B cell (primary cell): ENCODE data around the gene FBF1. TPM values are rescaled to one million over a fixed set of nuclear protein-coding genes. Genes with fewer than 3 reads are reported as not detected.

Experiments used
- ATAC-seq: fragments of 200-7000 bp; cut with Tn5 transposase; one replicate; pipeline ENCODE4 v1.10.0; 2021; ENCODE audit warnings: low read depth, mild to moderate bottlenecking, moderate number of reproducible peaks, moderate library complexity
- CTCF ChIA-PET: fragments of 350-600 bp; sonication (Branson Sonifier 250); formaldehyde crosslinking; loops from one replicate; lab custom pipeline; 2021; ENCODE audit warnings: antibody characterized with exemption, inconsistent platforms; lab: Charles Lee
- POLR2A ChIA-PET: fragments of 350-600 bp; sonication (Branson Sonifier 250); formaldehyde crosslinking; loops from one replicate; lab custom pipeline; 2021; ENCODE audit warnings: antibody characterized with exemption; lab: Charles Lee
- DNase-seq: peaks from one replicate; pipeline ENCODE4 v3.0.0; 2013
- H2AFZ ChIP-seq: 2 replicates; pipeline ENCODE4 v1.6.1; 2012; ENCODE audit warnings: mild to moderate bottlenecking, low read depth, low read length; ENCODE audit not compliant: insufficient read depth, poor library complexity, severe bottlenecking
- H3K27ac ChIP-seq, 2 donors: 1 replicate in 1 of 2; 2 replicates in 1 of 2; pipeline ENCODE4 v1.5.1; 2012 to 2013; ENCODE audit warnings: low read length in 2 of 2, mild to moderate bottlenecking in 2 of 2, moderate library complexity in 1 of 2
- H3K27me3 ChIP-seq, 4 experiments: fragments of 200-600 bp in 1 of 4; sonication (generic) in 1 of 4; replicated peaks in 1 of 4; 1 replicate in 2 of 4; 2 replicates in 2 of 4; pipeline versions ENCODE4 v1.6.1 to v1.7.0; 2013 to 2016; ENCODE audit warnings: low read length in 3 of 4, mild to moderate bottlenecking in 2 of 4, mixed read lengths in 1 of 4, moderate library complexity in 1 of 4; ENCODE audit not compliant: insufficient read depth in 4 of 4, control insufficient read depth in 3 of 4; ENCODE audit errors: control extremely low read depth in 1 of 4
- H3K36me3 ChIP-seq, 2 experiments: replicated peaks in 1 of 2; 1 replicate in 1 of 2; 2 replicates in 1 of 2; pipeline versions ENCODE4 v1.6.1 to v1.7.1; 2013; ENCODE audit warnings: low read length in 1 of 2; ENCODE audit not compliant: insufficient read depth in 2 of 2, control insufficient read depth in 1 of 2; ENCODE audit errors: control extremely low read depth in 1 of 2, extremely low read depth in 1 of 2
- H3K4me1 ChIP-seq, 2 donors: fragments of 200-600 bp in 1 of 2; sonication (generic) in 1 of 2; 1 replicate in 1 of 2; 2 replicates in 1 of 2; pipeline versions ENCODE4 v1.5.1 to v1.6.1; 2013 to 2017; ENCODE audit warnings: low read length in 2 of 2; ENCODE audit not compliant: control insufficient read depth in 2 of 2, insufficient read depth in 2 of 2
- H3K4me2 ChIP-seq: replicated peaks from 2 replicates; pipeline ENCODE3; 2012; ENCODE audit warnings: mild to moderate bottlenecking, low read depth, low read length; ENCODE audit not compliant: poor library complexity, severe bottlenecking
- H3K4me3 ChIP-seq, 5 experiments: fragments of 200-600 bp in 1 of 5; sonication (generic) in 1 of 5; 1 replicate in 3 of 5; 2 replicates in 2 of 5; pipeline versions ENCODE4 v1.5.1 to v1.7.0; 2011 to 2016; ENCODE audit warnings: low read length in 4 of 5, mild to moderate bottlenecking in 4 of 5, low read depth in 2 of 5, control low read depth in 1 of 5, moderate library complexity in 1 of 5; ENCODE audit not compliant: insufficient read depth in 1 of 5; ENCODE audit errors: control extremely low read depth in 1 of 5, extremely low read depth in 1 of 5
- H3K79me2 ChIP-seq: fragments of 200-600 bp; sonication (generic); one replicate; pipeline ENCODE4 v1.6.0; 2016; ENCODE audit warnings: low read length; ENCODE audit not compliant: control insufficient read depth, insufficient read depth
- H3K9ac ChIP-seq: fragments of 200-600 bp; sonication (generic); 2 replicates; pipeline ENCODE4 v1.6.1; 2017; ENCODE audit warnings: mild to moderate bottlenecking, low read length, moderate library complexity
- H3K9me3 ChIP-seq, 3 donors: one replicate each; pipeline versions ENCODE4 v1.6.1 to v1.7.1; 2013; ENCODE audit warnings: low read length in 2 of 3; ENCODE audit not compliant: control insufficient read depth in 2 of 3, insufficient read depth in 1 of 3; ENCODE audit errors: control extremely low read depth in 1 of 3
- H4K20me1 ChIP-seq: 2 replicates; pipeline ENCODE4 v1.6.0; 2012; ENCODE audit warnings: mild to moderate bottlenecking, low read length; ENCODE audit not compliant: insufficient read depth, control insufficient read depth, poor library complexity, severe bottlenecking
- H3K27ac Mint-ChIP-seq: one replicate; pipeline ENCODE4 v1.8.0; 2021; ENCODE audit warnings: mixed read lengths
- H3K27me3 Mint-ChIP-seq: one replicate; pipeline ENCODE4 v1.8.0; 2021; ENCODE audit warnings: mixed read lengths
- H3K4me1 Mint-ChIP-seq: one replicate; pipeline ENCODE4 v1.8.0; 2021; ENCODE audit warnings: mixed read lengths
- H3K4me3 Mint-ChIP-seq: one replicate; pipeline ENCODE4 v1.8.0; 2021; ENCODE audit warnings: mixed read lengths
- H3K9me3 Mint-ChIP-seq: one replicate; pipeline ENCODE4 v1.8.0; 2022; ENCODE audit warnings: mixed read lengths; ENCODE audit not compliant: insufficient read depth
- CTCF ChIP-seq: fragments of 200-600 bp; IDR thresholded peaks from one replicate; pipeline ENCODE4 v1.8.0; 2022; ENCODE audit warnings: antibody characterized with exemption, mild to moderate bottlenecking
- EZH2 ChIP-seq: IDR thresholded peaks from 2 replicates; pipeline ENCODE4 v1.6.1; 2012; ENCODE audit warnings: borderline replicate concordance, low read depth, mild to moderate bottlenecking, moderate library complexity, low read length; ENCODE audit not compliant: insufficient read depth, poor library complexity, severe bottlenecking
- WGBS: methylation state at CpG from one replicate; pipeline ENCODE4 v1.1.5; 2013; ENCODE audit warnings: missing lambda C conversion rate; ENCODE audit not compliant: insufficient coverage; 5-methylcytosine and 5-hydroxymethylcytosine counted together
- intact Hi-C: fragments of 100-400 bp; cut with micrococcal nuclease; formaldehyde crosslinking; loops from one replicate; pipeline ENCODE4 v1.10.0; 2022
- polyA plus RNA-seq: library from polyadenylated mRNA; depleted of rRNA; stranded (reverse); fragments of >200 nt; gene quantifications from 2 replicates; pipeline ENCODE4 v1.2.3, GENCODE V29; 2012
- total RNA-seq, 2 donors: library from RNA; stranded (reverse); fragments of 120-200 nt in 1 of 2; gene quantifications; 1 replicate in 1 of 2; 2 replicates in 1 of 2; pipeline versions ENCODE4 v1.2.3 to v1.2.4, GENCODE V29; 2013 to 2022

Gene FBF1
- total and polyA plus RNA-seq, 2 donors (not counting 1 experiment from before 2014, with no cell fraction given), result 21.6 to 31.5 TPM

- H3K27ac ChIP-seq, result no peak overlapping the region
- H3K4me2 ChIP-seq, result no peak overlapping the region
- H3K27ac Mint-ChIP-seq, result no peak overlapping the region
- no peak for DNase-seq
- peaks cover 17% of the 10 kb centered on the region for H3K79me2 ChIP-seq
- H4K20me1 ChIP-seq, result peaks cover 14% of the 10 kb centered on the region
- H3K4me3 ChIP-seq, result no peak overlapping the region
- H3K4me3 Mint-ChIP-seq, result no peak overlapping the region
- no peaks in the 10 kb centered on the region for H3K27me3 Mint-ChIP-seq
- no peak for ATAC-seq
- no peaks in the 10 kb centered on the region for H3K9me3 Mint-ChIP-seq
- POLR2A ChIA-PET, result interaction anchor here (0.6 kb wide), 1 partner anchor 130 kb away, joined by 8 read pairs; no protein-coding TSS in a partner anchor
- peaks cover 0 to 47% of the 10 kb centered on the region in 2 experiments for H3K36me3 ChIP-seq
- H2AFZ ChIP-seq, result no peak overlapping the region
- TF ChIP-seq EZH2 (no peak), CTCF (no peak)
- CTCF ChIA-PET, result interaction anchor here (0.6 kb wide), 1 partner anchor 745 kb away, joined by 3 read pairs; no protein-coding TSS in a partner anchor
- peaks cover 13% of the 10 kb centered on the region for H3K4me1 Mint-ChIP-seq
- peaks cover 3 to 17% of the 10 kb centered on the region in 2 donors for H3K4me1 ChIP-seq
- intact Hi-C loops, result loop anchor here (10.0 kb wide), 1 partner anchor 362 kb away; the partner anchor contains the start of gene UBALD2
- no peaks in the 10 kb centered on the region for H3K9me3 ChIP-seq
- no peaks in the 10 kb centered on the region for H3K27me3 ChIP-seq
- WGBS, result 94% methylated on average over 6 of the region's 6 CpGs
- H3K9ac ChIP-seq, result no peak overlapping the region
Observed at GRCh38 chr17:75902406-75902805, 38.4 kb downstream of the FBF1 start.

GRCh38 chr17:75901727-75902126 lies 39.1 kb downstream of the FBF1 start:
- Histone ChIP-seq H3K4me2 (no peak overlapping the region), H3K9me3 (no peaks in the 10 kb centered on the region), H3K9ac (no peak overlapping the region), H3K36me3 (peaks cover 0 to 48% of the 10 kb centered on the region in 2 experiments), H3K4me1 (peaks cover 7 to 22% of the 10 kb centered on the region in 2 donors), H2AFZ (no peak overlapping the region), H4K20me1 (peaks cover 14% of the 10 kb centered on the region), H3K79me2 (peaks cover 17% of the 10 kb centered on the region), H3K27me3 (no peaks in the 10 kb centered on the region), H3K27ac (no peak overlapping the region), H3K4me3 (no peak overlapping the region)
- CTCF ChIA-PET, result interaction anchor here (0.6 kb wide), 2 partner anchors 153 to 745 kb away, joined by 3 to 4 read pairs; no protein-coding TSS in a partner anchor
- no peak for DNase-seq
- H3K4me3 Mint-ChIP-seq, result no peak overlapping the region
- POLR2A ChIA-PET, result interaction anchor here (0.6 kb wide), 1 partner anchor 681 kb away, joined by 4 read pairs; no protein-coding TSS in a partner anchor
- ATAC-seq, result no peak
- H3K9me3 Mint-ChIP-seq, result no peaks in the 10 kb centered on the region
- no peaks in the 10 kb centered on the region for H3K27me3 Mint-ChIP-seq
- peaks cover 15% of the 10 kb centered on the region for H3K4me1 Mint-ChIP-seq
- H3K27ac Mint-ChIP-seq, result no peak overlapping the region
- WGBS, result 98% methylated on average over 15 of the region's 18 CpGs
- intact Hi-C loops, result loop anchor here (10.0 kb wide), 1 partner anchor 363 kb away; the partner anchor contains the start of gene UBALD2
- TF ChIP-seq CTCF (no peak), EZH2 (no peak)
